Spleen (tissue), 11 donors: ENCODE measurements around the gene CEACAM5. TPM values are rescaled to one million over a fixed set of nuclear protein-coding genes. Genes with fewer than 3 reads are reported as not detected.
"Not testable (repeated sequence)": the region's sequence is repeated elsewhere in the genome, so short reads cannot be mapped to it uniquely, and the experiment has no call there.

ENCODE experiments used
- DNase-seq: peaks from one replicate; pipeline ENCODE4 v3.0.0-alpha.2; 2020
- H3K27ac ChIP-seq, 8 donors: fragments of 200-600 bp; sonication (generic) in 7 of 8; 1 replicate in 4 of 8; 2 replicates in 4 of 8; pipeline versions ENCODE4 v1.5.0 to v1.8.0; 2016 to 2021; ENCODE audit warnings: inconsistent platforms in 4 of 8, mild to moderate bottlenecking in 4 of 8, moderate library complexity in 1 of 8
- H3K27me3 ChIP-seq, 7 donors: fragments of 200-600 bp; sonication (generic) in 6 of 7; replicated peaks in 1 of 7; 1 replicate in 4 of 7; 2 replicates in 3 of 7; pipeline versions ENCODE4 v1.5.0 to v1.8.0; 2016 to 2021; ENCODE audit warnings: inconsistent platforms in 3 of 7, mild to moderate bottlenecking in 1 of 7
- H3K36me3 ChIP-seq, 6 donors: fragments of 200-600 bp; sonication (generic) in 5 of 6; 1 replicate in 4 of 6; 2 replicates in 2 of 6; pipeline versions ENCODE4 v1.5.0 to v1.8.0; 2016 to 2021; ENCODE audit warnings: inconsistent platforms in 2 of 6
- H3K4me1 ChIP-seq, 6 donors: fragments of 200-600 bp; sonication (generic) in 5 of 6; 1 replicate in 3 of 6; 2 replicates in 3 of 6; pipeline versions ENCODE4 v1.5.0 to v1.8.0; 2016 to 2021; ENCODE audit warnings: inconsistent platforms in 3 of 6
- H3K4me3 ChIP-seq, 8 donors: fragments of 200-600 bp; sonication (generic) in 7 of 8; 1 replicate in 4 of 8; 2 replicates in 4 of 8; pipeline versions ENCODE4 v1.5.0 to v1.8.0; 2016 to 2021; ENCODE audit warnings: inconsistent platforms in 4 of 8, mild to moderate bottlenecking in 4 of 8, moderate library complexity in 2 of 8
- H3K9me3 ChIP-seq, 8 donors: fragments of 200-600 bp; sonication (generic) in 7 of 8; 1 replicate in 4 of 8; 2 replicates in 4 of 8; pipeline versions ENCODE4 v1.5.0 to v1.8.0; 2016 to 2021; ENCODE audit warnings: inconsistent platforms in 4 of 8
- POLR2A ChIP-seq, 3 donors: fragments of 450-650 bp; IDR thresholded peaks; one replicate each; pipeline ENCODE4 v1.5.1; 2017; ENCODE audit warnings: antibody characterized with exemption in 3 of 3, mild to moderate bottlenecking in 1 of 3
- POLR2AphosphoS5 ChIP-seq, 3 donors: sonication (generic); formaldehyde crosslinking; IDR thresholded peaks; one replicate each; pipeline ENCODE4 v1.5.1; 2017; ENCODE audit warnings: antibody characterized with exemption in 3 of 3
- WGBS, 5 donors: extraction: QIAGEN DNeasy Blood & Tissue Kit in 3 of 5; methylation state at CpG; one replicate each; pipeline versions ENCODE4 v1.1.5 to v1.1.7; 2013 to 2018; 5-methylcytosine and 5-hydroxymethylcytosine counted together
- intact Hi-C: fragments of 100-400 bp; cut with DNase I; formaldehyde crosslinking; loops from one replicate; pipeline ENCODE4 v1.15.0; 2023; ENCODE audit warnings: low total_unique reads
- polyA plus RNA-seq, 3 donors: library from polyadenylated mRNA; stranded (reverse); fragments of 200-250 nt; gene quantifications; one replicate each; pipeline ENCODE4 v1.2.1, GENCODE V29; 2013
- total RNA-seq, 7 donors: library from RNA; depleted of rRNA in 3 of 7; stranded (reverse); fragments of >200 nt in 3 of 7; fragmentation: NEBNext Ultra II Directional in 4 of 7; extraction: Animal tissue kit (Norgen Biotek cat#: 25700) in 4 of 7; gene quantifications; one replicate each; pipeline versions ENCODE4 v1.1.0 to v1.2.1, GENCODE V29; 2016 to 2021
- TF ChIP-seq, protein P1 (sequence below), 11 experiments: fragments of 200-600 bp in 7 of 11; fragments of 450-650 bp in 4 of 11; sonication (generic) in 4 of 11; IDR thresholded peaks in 8 of 11; conservative IDR thresholded peaks in 3 of 11; 1 replicate in 7 of 11; 2 replicates in 4 of 11; pipeline versions ENCODE4 v1.4.0 to v1.8.0; 2016 to 2021; ENCODE audit warnings: antibody characterized with exemption in 11 of 11, inconsistent platforms in 4 of 11, mild to moderate bottlenecking in 1 of 11
- donor health status: healthy with polysubstance abuse.
- donor health status: DM: no; HTN: no; CAD: no; lungs with moderate emphysema.
- donor health status: DM: no; HTN: no; CAD: no.
- donor health status: Bipolar disorder and iron deficiency.
- donor health status: healthy.
- donor health status: DM: no; HTN: no; CAD: no.
- donor health status: DM: yes; HTN: yes; CAD: no.

The CEACAM5 gene
- total and polyA plus RNA-seq, 10 donors = 0.60 to 0.61 TPM; not detected in 8

DNA sequence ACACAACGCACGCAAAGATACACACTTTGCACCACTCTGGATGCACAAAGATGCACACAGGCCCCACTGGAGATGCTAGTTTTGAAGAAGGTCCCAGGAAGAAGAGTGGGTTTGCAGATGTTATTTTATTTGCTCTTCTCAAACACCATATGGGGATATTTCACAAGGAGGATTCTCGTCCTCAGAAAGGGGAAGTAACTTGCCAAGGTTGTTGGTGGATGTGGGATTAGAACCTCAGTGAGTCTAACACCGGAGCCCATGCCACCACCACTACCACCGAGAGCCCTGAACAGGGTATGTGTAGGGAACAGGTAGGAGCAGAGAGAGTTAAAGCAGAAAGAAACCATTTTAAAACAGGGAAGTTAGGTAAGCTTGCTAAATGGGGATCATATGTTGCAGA lies 37.3 kb downstream of the CEACAM5 start:
- TF ChIP-seq, protein P1, sequence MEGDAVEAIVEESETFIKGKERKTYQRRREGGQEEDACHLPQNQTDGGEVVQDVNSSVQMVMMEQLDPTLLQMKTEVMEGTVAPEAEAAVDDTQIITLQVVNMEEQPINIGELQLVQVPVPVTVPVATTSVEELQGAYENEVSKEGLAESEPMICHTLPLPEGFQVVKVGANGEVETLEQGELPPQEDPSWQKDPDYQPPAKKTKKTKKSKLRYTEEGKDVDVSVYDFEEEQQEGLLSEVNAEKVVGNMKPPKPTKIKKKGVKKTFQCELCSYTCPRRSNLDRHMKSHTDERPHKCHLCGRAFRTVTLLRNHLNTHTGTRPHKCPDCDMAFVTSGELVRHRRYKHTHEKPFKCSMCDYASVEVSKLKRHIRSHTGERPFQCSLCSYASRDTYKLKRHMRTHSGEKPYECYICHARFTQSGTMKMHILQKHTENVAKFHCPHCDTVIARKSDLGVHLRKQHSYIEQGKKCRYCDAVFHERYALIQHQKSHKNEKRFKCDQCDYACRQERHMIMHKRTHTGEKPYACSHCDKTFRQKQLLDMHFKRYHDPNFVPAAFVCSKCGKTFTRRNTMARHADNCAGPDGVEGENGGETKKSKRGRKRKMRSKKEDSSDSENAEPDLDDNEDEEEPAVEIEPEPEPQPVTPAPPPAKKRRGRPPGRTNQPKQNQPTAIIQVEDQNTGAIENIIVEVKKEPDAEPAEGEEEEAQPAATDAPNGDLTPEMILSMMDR (IDR thresholded peaks at IDR 0.05 in 8 of 11, conservative IDR thresholded peaks at IDR 0.05 in 3 of 11) = no peak
- TF ChIP-seq POLR2AphosphoS5 (IDR thresholded peaks at IDR 0.05) (no peak), POLR2A (IDR thresholded peaks at IDR 0.05) (no peak)
- peaks cover 0 to 48% (median 11%) of the 10 kb centered on the region in 6 donors for H3K4me1 ChIP-seq
- no peak for DNase-seq
- peaks cover 0 to 57% (median 0%) of the 10 kb centered on the region in 7 donors for H3K27me3 ChIP-seq
- H3K4me3 ChIP-seq = no peak overlapping the region
- no peaks in the 10 kb centered on the region for H3K9me3 ChIP-seq
- intact Hi-C loops = no loop called here
- H3K27ac ChIP-seq = peak overlapping the region in 7 of 8 donors; percentile 1 to 80 (median 51)
- H3K36me3 ChIP-seq = no peaks in the 10 kb centered on the region
- WGBS, 5 donors = 31 to 52% (median 36%) methylated on average over 5 of the region's 5 CpGs

DNA sequence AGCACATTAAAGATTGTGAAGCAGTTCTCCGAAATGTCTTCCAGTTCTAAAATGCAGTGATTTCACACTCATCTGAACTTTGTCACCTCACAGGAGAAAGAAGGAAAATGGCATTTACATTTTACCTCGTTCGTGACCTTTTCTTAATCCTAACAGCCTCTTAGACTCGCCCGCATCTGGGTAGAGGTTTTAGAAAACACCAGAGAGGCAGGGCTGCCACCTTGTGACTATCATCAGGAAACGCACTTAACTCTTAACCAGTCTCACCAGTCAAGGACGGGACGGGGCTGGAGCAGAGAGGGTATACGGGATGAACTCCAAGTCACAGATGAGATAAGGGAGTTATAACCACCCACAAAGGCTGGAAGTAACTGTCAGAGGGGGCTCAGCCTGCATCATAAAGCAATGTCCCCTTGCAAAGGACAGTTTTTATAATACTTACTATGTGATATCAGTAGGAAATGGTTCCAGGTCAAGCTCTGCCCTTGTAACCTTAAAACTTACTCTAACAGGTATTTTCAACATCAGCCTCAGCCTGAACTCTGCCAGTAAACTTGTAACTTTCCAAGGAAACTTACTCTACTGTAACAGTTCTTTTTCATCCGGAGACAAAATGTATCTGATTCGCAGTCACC lies 38.3 kb downstream of the CEACAM5 start:
- peak overlapping the region in 5 of 8 donors; percentile 50 to 80 (median 65) for H3K27ac ChIP-seq
- DNase-seq = no peak
- H3K27me3 ChIP-seq = peaks cover 0 to 60% (median 0%) of the 10 kb centered on the region in 7 donors
- no peak for TF ChIP-seq POLR2AphosphoS5 (IDR thresholded peaks at IDR 0.05)
- TF ChIP-seq, protein P1 (IDR thresholded peaks at IDR 0.05 in 8 of 11, conservative IDR thresholded peaks at IDR 0.05 in 3 of 11) = peak in 6 of 11 experiments; percentile 24 to 48 (median 41)
- no peak overlapping the region for H3K4me3 ChIP-seq
- no peaks in the 10 kb centered on the region for H3K9me3 ChIP-seq
- peaks cover 0 to 52% (median 11%) of the 10 kb centered on the region in 6 donors for H3K4me1 ChIP-seq
- 18 to 20% (median 19%) methylated on average over 11 of the region's 11 CpGs for WGBS, 5 donors
- no peaks in the 10 kb centered on the region for H3K36me3 ChIP-seq
- intact Hi-C loops = no loop called here

DNA sequence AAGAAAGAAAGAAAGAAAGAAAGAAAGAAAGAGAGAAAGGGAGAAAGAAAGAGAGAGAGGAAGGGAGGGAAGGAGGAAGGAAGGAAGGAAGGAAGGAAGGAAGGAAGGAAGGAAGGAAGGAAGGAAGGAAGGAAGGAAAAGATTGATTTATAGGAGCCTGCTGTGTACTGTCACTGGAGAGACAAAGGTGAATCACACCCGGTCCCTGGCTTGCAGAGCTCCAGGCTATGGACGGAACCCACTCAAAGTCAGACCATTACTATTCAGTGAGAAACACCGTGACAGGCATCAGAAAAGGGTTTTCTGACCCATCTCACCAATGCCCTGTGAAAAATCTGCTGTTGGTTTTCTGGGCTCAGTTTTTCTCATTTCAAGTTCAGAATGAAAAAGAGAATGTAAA lies 39.6 kb downstream of the CEACAM5 start:
- no peaks in the 10 kb centered on the region for H3K9me3 ChIP-seq
- H3K36me3 ChIP-seq = no peaks in the 10 kb centered on the region
- H3K4me3 ChIP-seq = no peak overlapping the region
- H3K27me3 ChIP-seq = peaks cover 0 to 64% (median 0%) of the 10 kb centered on the region in 7 donors
- DNase-seq = no peak
- intact Hi-C loops = no loop called here
- no peak overlapping the region for H3K27ac ChIP-seq
- TF ChIP-seq, protein P1 (IDR thresholded peaks at IDR 0.05 in 8 of 11, conservative IDR thresholded peaks at IDR 0.05 in 3 of 11) = no peak
- TF ChIP-seq POLR2AphosphoS5 (IDR thresholded peaks at IDR 0.05) (no peak), POLR2A (IDR thresholded peaks at IDR 0.05) (no peak)
- WGBS, 5 donors = 57 to 80% (median 71%) methylated on average over 3 of the region's 3 CpGs
- peaks cover 0 to 56% (median 11%) of the 10 kb centered on the region in 6 donors for H3K4me1 ChIP-seq

DNA sequence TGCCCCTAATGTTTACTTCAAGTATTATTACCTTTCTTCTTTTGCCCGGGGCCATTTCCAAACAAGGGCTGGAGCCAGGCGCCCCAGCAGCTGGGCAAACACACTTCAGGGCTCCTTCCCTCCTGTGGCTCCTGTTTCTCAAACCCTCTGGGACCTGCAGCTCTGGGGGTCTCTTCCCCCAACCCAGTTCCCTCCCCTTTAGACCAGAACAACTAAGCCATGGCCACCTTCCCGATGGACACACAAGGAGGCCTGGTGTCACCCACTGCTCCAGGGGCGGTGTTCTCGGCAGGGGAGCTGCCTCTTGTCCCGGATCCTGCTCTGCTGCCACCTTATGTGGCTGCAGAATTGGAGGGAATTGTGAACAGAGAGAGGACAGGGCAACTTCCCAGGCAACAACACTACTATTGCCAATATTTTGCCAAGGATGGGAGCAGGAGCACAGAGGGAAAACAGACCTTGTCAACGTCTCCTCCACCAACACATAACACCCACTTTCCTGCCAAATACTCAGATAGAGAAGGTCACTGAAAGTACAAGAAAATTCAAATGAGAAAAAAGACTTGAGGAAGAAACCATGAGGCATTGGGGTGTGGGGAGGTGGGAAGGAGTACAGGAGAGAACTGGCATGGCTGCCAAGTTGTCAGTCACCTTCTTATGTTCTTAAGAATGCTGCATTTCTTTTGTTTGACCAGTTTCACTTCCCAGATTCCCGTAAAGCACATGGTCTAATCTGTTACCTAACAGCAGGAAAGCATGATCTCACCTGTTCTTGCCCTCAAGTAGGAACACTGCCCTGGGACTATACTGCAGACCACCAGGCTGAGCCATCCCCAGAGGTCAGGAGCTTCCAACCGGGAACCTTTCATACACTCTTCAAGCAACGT lies 42.1 kb downstream of the CEACAM5 start:
- 53 to 76% (median 65%) methylated on average over 4 to 8 of the region's 10 CpGs for WGBS, 5 donors
- not testable (repeated sequence) for H3K27ac ChIP-seq, H3K9me3 ChIP-seq, DNase-seq, H3K36me3 ChIP-seq, H3K4me3 ChIP-seq
- Histone ChIP-seq H3K4me1 (peaks cover 0 to 48% (median 6%) of the 10 kb centered on the region in 6 donors), H3K27me3 (peaks cover 0 to 66% (median 0%) of the 10 kb centered on the region in 7 donors)
- intact Hi-C loops = loop anchor here (5.0 kb wide), 1 partner anchor 37 kb away; no protein-coding TSS in a partner anchor
